Dedifferentiated amniotic fluid mesenchymal stem cell (primary cell): ENCODE measurements around the gene SLX9.
"Not testable (repeated sequence)": the region's sequence is repeated elsewhere in the genome, so short reads cannot be mapped to it uniquely, and the experiment has no call there.

Experiments used
- DNase-seq: peaks from one replicate; pipeline ENCODE4 v3.0.0-alpha.2; 2016; ENCODE audit errors: extremely low spot score

Gene SLX9

GRCh38 chr21:44960141-44961092 lies 20.6 kb downstream of the SLX9 start:
- DNase-seq = no peak

GRCh38 chr21:44962403-44962966 lies 22.7 kb downstream of the SLX9 start:
- DNase-seq = peak; percentile 77

- no peak for DNase-seq
These were observed 24.6 kb downstream of the SLX9 start for GRCh38 chr21:44964381-44964780.

GRCh38 chr21:44965251-44966022 lies 25.6 kb downstream of the SLX9 start:
- DNase-seq = no peak

GRCh38 chr21:44966135-44967081 lies 26.6 kb downstream of the SLX9 start:
- DNase-seq = no peak

GRCh38 chr21:44967082-44968047 lies 27.5 kb downstream of the SLX9 start:
- DNase-seq = no peak

GRCh38 chr21:44969066-44969670 lies 29.3 kb downstream of the SLX9 start:
- no peak for DNase-seq

- DNase-seq = peak; percentile 15
These were observed 30.3 kb downstream of the SLX9 start for GRCh38 chr21:44969931-44970755.

- DNase-seq = no peak
These were observed 31.2 kb downstream of the SLX9 start for GRCh38 chr21:44970766-44971671.

GRCh38 chr21:44971672-44971995 lies 31.8 kb downstream of the SLX9 start:
- DNase-seq = no peak

- no peak for DNase-seq
These were observed 32.5 kb downstream of the SLX9 start for GRCh38 chr21:44972301-44972814.

GRCh38 chr21:44972821-44973220 lies 33.0 kb downstream of the SLX9 start:
- DNase-seq = no peak

GRCh38 chr21:44973598-44973997 lies 33.8 kb downstream of the SLX9 start:
- no peak for DNase-seq

- no peak for DNase-seq
These were observed 34.8 kb downstream of the SLX9 start for GRCh38 chr21:44974676-44975075.

GRCh38 chr21:44975720-44976555 lies 36.1 kb downstream of the SLX9 start:
- no peak for DNase-seq

- DNase-seq = not testable (repeated sequence)
These were observed 36.9 kb downstream of the SLX9 start for GRCh38 chr21:44976556-44977393.
